HepG2 (cell line): ENCODE results near the gene AKAP9. TPM values are rescaled to one million over a fixed set of nuclear protein-coding genes. Genes with fewer than 3 reads are reported as not detected.

ENCODE experiments used
- DZIP1 ChIP-seq: sonication (generic); formaldehyde crosslinking; IDR thresholded peaks from 2 replicates; pipeline ENCODE4 v1.5.0; 2020; ENCODE audit warnings: mild to moderate bottlenecking, missing genetic modification reagents
- ELF1 ChIP-seq: sonication (generic); formaldehyde crosslinking; IDR thresholded peaks from 2 replicates; pipeline ENCODE4 v1.4.0; 2020; ENCODE audit warnings: missing genetic modification reagents
- FOXC1 ChIP-seq: sonication (generic); formaldehyde crosslinking; IDR thresholded peaks from 2 replicates; pipeline ENCODE4 v1.8.0; 2022; ENCODE audit warnings: mild to moderate bottlenecking, missing genetic modification reagents, borderline replicate concordance
- HMGA1 ChIP-seq: sonication (generic); formaldehyde crosslinking; conservative IDR thresholded peaks from 2 replicates; pipeline ENCODE4 v1.4.0; 2020; ENCODE audit warnings: missing genetic modification reagents
- HOXA9 ChIP-seq: sonication (generic); formaldehyde crosslinking; IDR thresholded peaks from 2 replicates; pipeline ENCODE4 v1.8.1; 2022; ENCODE audit warnings: missing genetic modification reagents, mild to moderate bottlenecking, moderate library complexity, borderline replicate concordance
- KDM2A ChIP-seq: sonication (generic); formaldehyde crosslinking; IDR thresholded peaks from 2 replicates; pipeline ENCODE4 v1.4.0; 2020; ENCODE audit warnings: low read depth, missing genetic modification reagents, borderline replicate concordance
- NFAT5 ChIP-seq: sonication (generic); formaldehyde crosslinking; IDR thresholded peaks from 2 replicates; pipeline ENCODE4 v1.4.0; 2020; ENCODE audit warnings: missing genetic modification reagents
- NFKBIZ ChIP-seq: IDR thresholded peaks from 2 replicates; pipeline ENCODE4 v1.6.1; 2018; ENCODE audit warnings: missing genetic modification reagents, missing compliant biosample characterization
- POLR2A ChIP-seq, 2 experiments: IDR thresholded peaks; 2 replicates each; pipeline ENCODE4 v1.6.1; 2011; ENCODE audit warnings: low read depth in 2 of 2, low read length in 2 of 2, mild to moderate bottlenecking in 1 of 2, moderate library complexity in 1 of 2; ENCODE audit not compliant: insufficient read depth in 1 of 2
- RFX5 ChIP-seq: IDR thresholded peaks from 2 replicates; pipeline ENCODE4 v1.6.1; 2011; ENCODE audit warnings: low read depth, low read length, improper control_type of control experiment
- SMAD1 ChIP-seq: sonication (generic); formaldehyde crosslinking; IDR thresholded peaks from 2 replicates; pipeline ENCODE4 v1.4.0; 2020; ENCODE audit warnings: missing genetic modification reagents, low read depth, mild to moderate bottlenecking, borderline replicate concordance
- SMARCE1 ChIP-seq: fragments of 450-650 bp; IDR thresholded peaks from 2 replicates; pipeline ENCODE4 v1.6.1; 2017; ENCODE audit warnings: borderline replicate concordance
- STAT5B ChIP-seq: sonication (generic); formaldehyde crosslinking; IDR thresholded peaks from 2 replicates; pipeline ENCODE4 v1.4.0; 2020; ENCODE audit warnings: missing genetic modification reagents
- TCF12 ChIP-seq, 2 experiments: fragments of 450-650 bp in 1 of 2; sonication (generic) in 1 of 2; formaldehyde crosslinking in 1 of 2; IDR thresholded peaks; 2 replicates each; pipeline versions ENCODE4 v1.6.1 to v1.8.0; 2017 to 2022; ENCODE audit warnings: antibody characterized with exemption in 1 of 2, mild to moderate bottlenecking in 1 of 2, missing genetic modification reagents in 1 of 2, moderate library complexity in 1 of 2
- TMF1 ChIP-seq: sonication (generic); formaldehyde crosslinking; IDR thresholded peaks from 2 replicates; pipeline ENCODE4 v1.8.1; 2022; ENCODE audit warnings: low read depth, missing genetic modification reagents
- ZNF17 ChIP-seq: sonication (generic); formaldehyde crosslinking; IDR thresholded peaks from 2 replicates; pipeline ENCODE4 v1.5.0; 2020; ENCODE audit warnings: mild to moderate bottlenecking, missing genetic modification reagents
- ZNF30 ChIP-seq: sonication (generic); formaldehyde crosslinking; IDR thresholded peaks from 2 replicates; pipeline ENCODE4 v1.5.0; 2020; ENCODE audit warnings: mild to moderate bottlenecking, missing genetic modification reagents
- ZNF350 ChIP-seq: sonication (generic); formaldehyde crosslinking; IDR thresholded peaks from 2 replicates; pipeline ENCODE4 v1.4.0; 2020; ENCODE audit warnings: mild to moderate bottlenecking, low read depth, missing genetic modification reagents, borderline replicate concordance
- ZNF441 ChIP-seq: sonication (generic); formaldehyde crosslinking; IDR thresholded peaks from 2 replicates; pipeline ENCODE4 v1.7.0; 2021; ENCODE audit warnings: missing genetic modification reagents, borderline replicate concordance
- ZNF546 ChIP-seq: sonication (generic); formaldehyde crosslinking; conservative IDR thresholded peaks from 2 replicates; pipeline ENCODE4 v1.8.1; 2023; ENCODE audit warnings: mild to moderate bottlenecking, missing genetic modification reagents
- ZNF614 ChIP-seq: IDR thresholded peaks from 2 replicates; pipeline ENCODE4 v1.6.1; 2018; ENCODE audit warnings: missing biosample characterization, missing genetic modification reagents, inconsistent platforms, borderline replicate concordance
- ZNF784 ChIP-seq: sonication (generic); formaldehyde crosslinking; IDR thresholded peaks from 2 replicates; pipeline ENCODE4 v1.5.1; 2020; ENCODE audit warnings: missing genetic modification reagents, mild to moderate bottlenecking, borderline replicate concordance
- ZSCAN12 ChIP-seq: sonication (generic); formaldehyde crosslinking; IDR thresholded peaks from 2 replicates; pipeline ENCODE4 v1.9.0; 2021; ENCODE audit warnings: mild to moderate bottlenecking, missing genetic modification reagents
- polyA plus RNA-seq, 8 experiments: library from polyadenylated mRNA; depleted of rRNA in 3 of 8; stranded (reverse) in 7 of 8; unstranded in 1 of 8; fragments of >200 nt; fragmentation: Illumina TruSeq in 4 of 8; extraction: Trizol in 4 of 8; gene quantifications; 2 replicates each; pipeline versions ENCODE4 v1.2.1 to v1.2.3, GENCODE V29; 2011 to 2016; ENCODE audit warnings: low read depth in 4 of 8, missing spikeins in 1 of 8, mixed read lengths in 1 of 8; ENCODE audit not compliant: insufficient read depth in 1 of 8
- total RNA-seq, 5 experiments: library from RNA; depleted of rRNA; stranded (reverse); fragments of >200 nt; fragmentation: Illumina TruSeq; extraction: Trizol; gene quantifications; 2 replicates each; pipeline ENCODE4 v1.2.3, GENCODE V29; 2016; ENCODE audit warnings: low read depth in 1 of 5

The AKAP9 gene
- total and polyA plus RNA-seq, 2 of the 13 experiments (the other 11 are each of a cell fraction or from before 2014, with no cell fraction given) = 27.6 to 33.1 TPM

DNA sequence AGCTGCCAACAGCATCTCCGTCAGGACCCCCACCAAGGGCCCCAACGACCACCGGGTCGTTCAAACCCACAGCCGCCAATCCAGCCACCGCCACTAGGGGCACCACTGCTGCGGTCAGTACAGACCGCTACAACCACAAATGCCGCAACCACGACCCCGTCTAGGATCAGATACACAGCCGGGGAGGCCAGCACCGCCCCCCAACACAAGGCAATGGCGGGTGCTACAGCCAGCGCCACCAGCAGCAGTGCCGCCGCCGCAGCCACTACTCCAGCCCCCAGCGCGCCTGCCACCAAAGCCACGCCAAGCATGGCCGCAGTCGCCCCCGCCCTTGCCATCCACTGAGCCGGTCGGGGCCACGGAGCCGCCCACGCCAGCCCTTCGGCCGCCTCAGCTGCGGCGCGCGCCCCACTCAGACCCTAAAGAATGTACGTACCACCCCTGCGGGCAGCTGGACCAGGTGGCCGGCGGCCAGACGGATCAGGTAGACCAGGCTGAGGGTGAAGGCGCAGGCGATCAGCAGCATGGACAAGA, 193.1 kb downstream of the AKAP9 start (continued):
- no peak for TF ChIP-seq NFAT5 (CRISPR knock-in tag)
- TF ChIP-seq ZNF546 (CRISPR knock-in tag) = 0 out of 2 replicates have a peak, but pooled peaks have one; percentile 51
- TF ChIP-seq STAT5B (CRISPR knock-in tag) = no peak
- no peak for TF ChIP-seq SMARCE1
- peak; percentile 48; the same call in 1 of the 2 replicates for TF ChIP-seq FOXC1
- no peak for TF ChIP-seq POLR2A (IDR thresholded peaks at IDR 0.05; ENCODE audit: insufficient read depth in 1 of 2, low read depth in 2 of 2, low read length in 2 of 2)
- 0 out of 2 replicates have a peak, but pooled peaks have one; percentile 19 for TF ChIP-seq ZNF441 (CRISPR knock-in tag)
- no peak; the same call in 1 of the 2 replicates for TF ChIP-seq HOXA9 (CRISPR knock-in tag)
- no peak for TF ChIP-seq DZIP1 (CRISPR knock-in tag)
- no peak for TF ChIP-seq ZNF614 (CRISPR knock-in tag)
- TF ChIP-seq TMF1 (CRISPR knock-in tag) = no peak
- TF ChIP-seq NFKBIZ (CRISPR knock-in tag) = no peak
- peak; percentile 46 for TF ChIP-seq KDM2A
- TF ChIP-seq SMAD1 = peak; percentile 28; the same call in 1 of the 2 replicates
- no peak for TF ChIP-seq TCF12 (IDR thresholded peaks at IDR 0.05)
- TF ChIP-seq TCF12 (CRISPR knock-in tag; IDR thresholded peaks at IDR 0.05) = peak; percentile 22; the same call in 1 of the 2 replicates
- TF ChIP-seq ELF1 = no peak
- no peak for TF ChIP-seq ZSCAN12
- TF ChIP-seq HMGA1 (CRISPR knock-in tag) = no peak
- no peak for TF ChIP-seq ZNF784 (CRISPR knock-in tag)
- 0 out of 2 replicates have a peak, but pooled peaks have one; percentile 26 for TF ChIP-seq ZNF30 (CRISPR knock-in tag)
- no peak for TF ChIP-seq RFX5
- no peak for TF ChIP-seq ZNF17 (CRISPR knock-in tag)
- no peak for TF ChIP-seq ZNF350 (CRISPR knock-in tag)
